Stimulated activated CD8-positive, alpha-beta memory T cell treated with anti-CD3 and anti-CD28 coated beads, Interleukin-2, amount 100 ng/mL, for 1 hour (primary cell): ENCODE measurements around the gene ATF6.

Experiments used
- DNase-seq, 2 donors: peaks; one replicate each; pipeline ENCODE4 v3.0.0-alpha.2; 2020; ENCODE audit warnings: low read depth in 2 of 2

The ATF6 gene

GRCh38 chr1:161936786-161937185, 170.7 kb downstream of the ATF6 start:
- no peak for DNase-seq

GRCh38 chr1:161940866-161941591, 174.9 kb downstream of the ATF6 start:
- no peak for DNase-seq

- DNase-seq = no peak
Measured at GRCh38 chr1:161941726-161942436, 175.8 kb downstream of the ATF6 start.

- DNase-seq = no peak
Measured at GRCh38 chr1:161943737-161944136, 177.6 kb downstream of the ATF6 start.

GRCh38 chr1:161944381-161944780, 178.3 kb downstream of the ATF6 start:
- no peak for DNase-seq

GRCh38 chr1:161945306-161946060, 179.4 kb downstream of the ATF6 start:
- DNase-seq = no peak

- DNase-seq = no peak
Measured at GRCh38 chr1:161946071-161946987, 180.2 kb downstream of the ATF6 start.

- DNase-seq = no peak
Measured at GRCh38 chr1:161948435-161948834, 182.3 kb downstream of the ATF6 start.

GRCh38 chr1:161949548-161949947, 183.4 kb downstream of the ATF6 start:
- DNase-seq = no peak

GRCh38 chr1:161950377-161950776, 184.3 kb downstream of the ATF6 start:
- DNase-seq = no peak

GRCh38 chr1:161951646-161952045, 185.5 kb downstream of the ATF6 start:
- DNase-seq = no peak

- DNase-seq = no peak
Measured at GRCh38 chr1:161952607-161953172, 186.6 kb downstream of the ATF6 start.

GRCh38 chr1:161953256-161953920, 187.3 kb downstream of the ATF6 start:
- no peak for DNase-seq

GRCh38 chr1:161954050-161954449, 187.9 kb downstream of the ATF6 start:
- no peak for DNase-seq

GRCh38 chr1:161954466-161954865, 188.3 kb downstream of the ATF6 start:
- DNase-seq = no peak

- DNase-seq = no peak
Measured at GRCh38 chr1:161955606-161956005, 189.5 kb downstream of the ATF6 start.

- no peak for DNase-seq
Measured at GRCh38 chr1:161956097-161956496, 190.0 kb downstream of the ATF6 start.

GRCh38 chr1:161956930-161957329, 190.8 kb downstream of the ATF6 start:
- DNase-seq = no peak

GRCh38 chr1:161958425-161958824, 192.3 kb downstream of the ATF6 start:
- DNase-seq = no peak

- no peak for DNase-seq
Measured at GRCh38 chr1:161962091-161962887, 196.2 kb downstream of the ATF6 start.
